HG03469 (cell line): Measurements from ENCODE around the gene FAM76A.
"Not testable (repeated sequence)": the region's sequence is repeated elsewhere in the genome, so short reads cannot be mapped to it uniquely, and the experiment has no call there.

Experiments
- ATAC-seq: cut with Tn5 transposase; IDR thresholded peaks from one replicate; pipeline ENCODE4 v1.9.1; 2021; ENCODE audit warnings: mild to moderate bottlenecking, moderate library complexity, moderate number of reproducible peaks; ENCODE audit not compliant: unreplicated experiment

Gene FAM76A

GRCh38 chr1:27774654-27775053 lies 48.9 kb downstream of the FAM76A start:
- ATAC-seq, result no peak

- ATAC-seq, result not testable (repeated sequence)
Measured at GRCh38 chr1:27775336-27775735, 49.6 kb downstream of the FAM76A start.

DNA sequence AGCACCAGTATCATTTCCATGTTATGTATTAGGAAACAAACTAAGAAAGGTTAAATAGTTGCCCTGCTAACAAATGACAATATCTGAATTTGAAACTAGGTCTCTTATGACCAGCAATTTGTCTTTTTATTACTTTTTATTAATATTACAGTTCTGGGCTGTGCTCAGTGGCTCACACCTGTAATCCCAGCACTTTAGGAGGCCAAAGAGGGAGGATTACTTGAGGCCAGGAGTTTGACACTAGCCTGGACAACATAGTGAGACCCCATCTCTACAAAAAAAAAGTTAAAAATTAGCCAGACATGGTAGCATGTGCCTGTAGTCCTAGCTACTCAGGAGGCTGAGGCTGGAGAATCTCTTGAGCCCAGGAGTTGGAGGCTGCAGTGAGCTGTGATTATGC lies 50.5 kb downstream of the FAM76A start:
- not testable (repeated sequence) for ATAC-seq

GRCh38 chr1:27778056-27778455 lies 52.3 kb downstream of the FAM76A start:
- no peak for ATAC-seq

GRCh38 chr1:27779122-27779521 lies 53.4 kb downstream of the FAM76A start:
- no peak for ATAC-seq

GRCh38 chr1:27782950-27783349 lies 57.2 kb downstream of the FAM76A start:
- ATAC-seq, result no peak

DNA sequence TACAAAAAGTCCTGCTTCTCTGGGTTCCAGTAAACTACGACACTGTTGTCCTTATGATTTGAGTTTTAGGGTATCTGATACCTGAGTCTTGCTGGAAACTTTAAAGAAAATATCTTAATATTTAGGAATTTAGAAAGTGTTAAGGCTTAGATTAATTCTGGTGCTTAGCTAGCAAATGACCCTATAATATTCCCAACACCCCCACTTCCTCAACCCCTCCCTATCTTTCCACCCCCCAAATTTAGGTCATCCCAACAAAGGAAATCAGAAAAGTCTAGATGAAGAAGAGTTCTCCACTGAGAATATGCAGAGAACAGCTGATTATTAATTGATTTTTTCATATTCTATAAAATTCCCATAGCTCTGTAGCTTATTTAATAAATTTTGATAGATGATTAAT lies 58.9 kb downstream of the FAM76A start:
- no peak for ATAC-seq

DNA sequence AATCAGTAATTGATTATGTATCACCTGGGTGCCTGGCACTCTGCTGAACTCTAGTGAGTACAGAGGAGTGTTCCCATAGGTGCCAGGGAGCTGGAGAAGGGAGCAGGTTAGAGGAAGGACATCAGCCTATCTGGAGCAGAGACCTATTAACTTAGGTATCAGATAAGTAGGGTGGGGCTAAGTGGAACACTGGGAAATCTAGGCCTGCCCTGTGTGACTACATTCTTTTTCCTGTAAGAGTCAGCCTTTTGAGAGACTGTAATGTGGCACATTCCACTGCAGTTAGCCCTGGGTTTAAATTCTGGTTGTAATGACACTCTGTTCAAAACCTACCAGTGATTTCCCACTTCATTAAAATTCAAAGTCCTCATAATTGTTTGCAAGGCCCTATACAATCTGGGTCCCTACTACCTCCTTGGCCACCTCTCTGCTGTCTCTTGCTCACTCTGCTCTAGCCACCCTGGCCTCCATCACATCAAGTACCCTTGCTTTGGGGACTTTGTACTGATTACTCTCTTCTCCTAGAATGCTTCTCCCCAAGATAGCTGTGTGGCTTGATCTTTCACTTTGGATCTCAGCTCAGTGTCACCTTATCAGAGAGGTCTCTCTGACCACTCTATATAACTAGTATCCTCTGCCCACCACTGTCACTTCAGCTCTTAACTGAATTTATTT lies 60.2 kb downstream of the FAM76A start:
- no peak for ATAC-seq

GRCh38 chr1:27787895-27788294 lies 62.1 kb downstream of the FAM76A start:
- no peak for ATAC-seq

- no peak for ATAC-seq
Measured at GRCh38 chr1:27789540-27790041, 63.8 kb downstream of the FAM76A start.

GRCh38 chr1:27790270-27790669 lies 64.5 kb downstream of the FAM76A start:
- ATAC-seq, result not testable (repeated sequence)

DNA sequence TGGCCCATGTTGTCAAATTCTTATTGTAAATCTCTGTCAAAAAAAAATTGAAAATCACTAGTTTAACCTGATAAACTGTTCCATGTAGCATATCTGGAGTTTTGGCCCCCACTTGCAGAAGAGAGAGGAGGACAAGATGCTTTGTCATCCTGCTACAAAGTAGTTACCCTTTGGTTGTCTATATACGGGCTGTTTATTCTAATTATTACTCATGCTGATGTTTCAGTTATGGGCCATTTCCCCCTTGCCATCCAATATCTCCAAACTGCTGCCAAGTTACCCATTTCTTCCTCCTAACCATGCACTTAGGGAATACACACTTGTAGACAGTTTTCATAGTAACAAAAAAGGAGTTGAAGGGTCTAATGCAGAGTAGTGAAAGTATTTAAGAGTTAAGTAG lies 69.8 kb downstream of the FAM76A start:
- no peak for ATAC-seq

- ATAC-seq, result no peak
Measured at GRCh38 chr1:27804791-27805190, 79.0 kb downstream of the FAM76A start.

DNA sequence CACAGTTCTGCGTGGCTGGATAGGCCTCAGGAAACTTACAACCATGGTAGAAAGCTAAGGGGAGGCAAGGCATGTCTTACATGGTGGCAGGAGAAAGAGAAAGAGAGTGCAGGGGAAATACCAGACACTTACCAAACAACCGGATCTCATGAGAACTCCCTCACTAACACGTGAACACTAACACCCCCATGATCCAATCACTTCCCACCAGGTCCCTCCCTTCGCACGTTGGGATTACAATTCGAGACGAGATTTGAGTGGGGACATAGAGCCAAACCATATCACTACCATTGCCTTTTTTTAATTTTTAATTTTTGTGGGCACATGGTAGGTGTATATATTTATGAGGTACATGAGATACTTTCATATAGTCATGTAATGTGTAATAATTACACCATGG lies 81.0 kb downstream of the FAM76A start:
- ATAC-seq, result no peak

GRCh38 chr1:27807385-27807784 lies 81.6 kb downstream of the FAM76A start:
- ATAC-seq, result no peak

- ATAC-seq, result not testable (repeated sequence)
Measured at GRCh38 chr1:27808131-27808530, 82.4 kb downstream of the FAM76A start.

- no peak for ATAC-seq
Measured at GRCh38 chr1:27809883-27810282, 84.1 kb downstream of the FAM76A start.

GRCh38 chr1:27811741-27812500 lies 86.2 kb downstream of the FAM76A start:
- ATAC-seq, result no peak
